Measurements from ENCODE around the gene FAM118B.

The FAM118B gene

GRCh38 chr11:126186025-126186698 is 25.4 kb upstream of the FAM118B start:
- no peak for TF ChIP-seq CTCF (IDR thresholded peaks at IDR 0.05; ENCODE audit: low read depth, low read length, missing control alignments)
- in situ Hi-C loops (cut with HindIII; ENCODE audit: low sequenced_read_pairs): no loop called here
- DNase-seq (ENCODE audit: low read depth): no peak
- H3K4me3 ChIP-seq (ENCODE audit: low read depth, low read length): no peak overlapping the region

DNA sequence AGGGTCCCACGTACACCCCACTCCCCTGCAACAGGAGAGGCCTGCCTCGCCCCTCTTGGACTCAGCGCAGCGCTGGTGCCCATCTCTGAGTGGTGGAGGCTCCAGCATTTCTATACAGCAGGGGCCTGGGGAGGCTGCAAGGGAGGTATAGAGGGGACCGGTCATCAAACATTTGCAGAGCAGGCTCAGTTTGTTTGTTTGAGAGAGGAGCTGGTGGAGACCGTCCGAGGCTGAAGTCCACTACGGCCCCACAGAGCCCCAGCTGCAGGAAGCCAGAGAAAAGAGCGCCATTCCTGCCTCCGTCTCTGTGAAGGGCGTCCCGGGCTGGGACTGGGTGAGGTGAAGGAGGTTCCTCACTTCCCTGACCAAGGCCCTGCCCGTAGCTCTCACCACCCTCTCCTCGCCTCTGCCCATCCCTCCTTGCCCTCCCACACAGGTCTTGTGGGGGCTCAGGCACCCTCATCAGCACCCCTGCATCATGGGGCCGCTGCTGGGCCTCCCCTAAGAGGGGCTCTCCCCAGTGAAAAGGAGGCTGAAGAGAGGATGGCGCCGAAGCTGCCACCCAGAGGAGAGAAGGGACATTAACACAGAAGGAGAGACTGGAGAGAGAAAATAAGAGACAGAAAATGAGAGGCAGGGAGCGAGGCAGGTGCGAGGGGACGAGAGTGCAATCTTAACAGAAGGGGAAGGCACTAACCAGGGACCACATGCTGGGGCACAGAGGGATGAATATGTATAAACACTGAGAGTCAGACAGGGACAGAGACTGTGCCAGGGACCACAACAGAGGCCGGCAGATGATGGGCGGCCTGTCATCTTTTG is 24.7 kb upstream of the FAM118B start:
- TF ChIP-seq CTCF (IDR thresholded peaks at IDR 0.05; ENCODE audit: low read depth, low read length, missing control alignments): peak; percentile 26

GRCh38 chr11:126188332-126189108 is 23.1 kb upstream of the FAM118B start:
- no peak overlapping the region for H3K4me3 ChIP-seq (ENCODE audit: low read depth, low read length)
- in situ Hi-C loops (cut with HindIII; ENCODE audit: low sequenced_read_pairs): no loop called here
- DNase-seq (ENCODE audit: low read depth): no peak
- no peak for TF ChIP-seq CTCF (IDR thresholded peaks at IDR 0.05; ENCODE audit: low read depth, low read length, missing control alignments)

More for the DNA sequence above, 24.7 kb upstream of the FAM118B start:
- H3K4me3 ChIP-seq (ENCODE audit: low read depth, low read length): no peak overlapping the region
- DNase-seq (ENCODE audit: low read depth): no peak
- in situ Hi-C loops (cut with HindIII; ENCODE audit: low sequenced_read_pairs): no loop called here

DNA sequence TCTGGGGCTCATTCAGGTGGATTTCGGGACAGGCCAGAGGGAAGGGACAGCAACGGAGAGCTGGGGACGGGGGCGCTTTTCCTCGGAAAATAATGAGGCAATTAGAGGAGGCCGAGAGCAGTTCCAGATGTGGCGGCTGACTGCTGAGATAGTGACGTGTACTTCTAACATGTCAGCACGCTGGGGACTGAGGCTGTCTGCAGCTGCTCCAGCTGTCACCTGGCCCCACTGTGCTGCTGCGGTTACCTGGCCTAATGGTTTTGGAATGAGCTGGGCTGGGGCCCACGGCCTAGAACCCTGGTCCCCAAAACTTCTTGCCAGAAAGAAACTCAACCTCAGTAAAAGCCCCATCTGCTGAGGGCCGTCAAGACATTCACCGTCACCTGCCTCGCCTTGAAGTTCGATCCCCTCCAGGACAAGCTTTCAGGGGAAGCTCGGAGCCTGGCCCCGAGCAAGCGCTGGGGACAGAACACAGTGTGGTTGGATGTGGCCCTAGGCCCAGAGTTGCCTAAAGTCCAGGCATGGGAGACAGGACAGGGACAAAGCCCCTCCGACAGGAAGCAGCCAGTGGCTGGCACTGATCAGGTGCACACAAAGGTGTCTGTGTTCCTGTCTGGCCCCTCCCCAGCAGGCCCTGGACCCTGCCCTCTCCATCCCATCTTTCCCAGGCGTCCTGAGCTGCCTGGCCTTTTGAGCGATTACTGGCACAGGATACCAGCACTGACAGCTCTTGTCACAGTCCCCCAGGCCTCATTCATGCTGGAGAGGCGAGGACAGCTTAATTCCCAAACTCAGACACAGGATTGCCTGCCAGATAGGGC is 22.3 kb upstream of the FAM118B start:
- TF ChIP-seq CTCF (IDR thresholded peaks at IDR 0.05; ENCODE audit: low read depth, low read length, missing control alignments): no peak
- in situ Hi-C loops (cut with HindIII; ENCODE audit: low sequenced_read_pairs): no loop called here
- no peak for DNase-seq (ENCODE audit: low read depth)
- no peak overlapping the region for H3K4me3 ChIP-seq (ENCODE audit: low read depth, low read length)

- H3K4me3 ChIP-seq (ENCODE audit: low read depth, low read length): no peak overlapping the region
- in situ Hi-C loops (cut with HindIII; ENCODE audit: low sequenced_read_pairs): no loop called here
- no peak for DNase-seq (ENCODE audit: low read depth)
- no peak for TF ChIP-seq CTCF (IDR thresholded peaks at IDR 0.05; ENCODE audit: low read depth, low read length, missing control alignments)
Observed at GRCh38 chr11:126190792-126191191, 20.8 kb upstream of the FAM118B start.

Measured in astrocyte of the cerebellum (primary cell).